Measurements from ENCODE around the gene APOL2.
"Not testable (repeated sequence)": the region's sequence is repeated elsewhere in the genome, so short reads cannot be mapped to it uniquely, and the experiment has no call there.

The APOL2 gene

GRCh38 chr22:36238373-36239149 is 766 bp downstream of the APOL2 start:
- DNase-seq: peak; percentile 65

- peak; percentile 73 for DNase-seq
These were observed 1.6 kb downstream of the APOL2 start for GRCh38 chr22:36237462-36238372.

- DNase-seq: peak; percentile 56
These were observed 2.7 kb downstream of the APOL2 start for GRCh38 chr22:36236388-36237319.

GRCh38 chr22:36235585-36235984 is 3.7 kb downstream of the APOL2 start:
- DNase-seq: no peak

GRCh38 chr22:36234919-36235318 is 4.4 kb downstream of the APOL2 start:
- no peak for DNase-seq

GRCh38 chr22:36234213-36234612 is 5.1 kb downstream of the APOL2 start:
- no peak for DNase-seq

GRCh38 chr22:36233796-36234195 is 5.5 kb downstream of the APOL2 start:
- DNase-seq: no peak

- DNase-seq: no peak
These were observed 6.5 kb downstream of the APOL2 start for GRCh38 chr22:36232715-36233401.

GRCh38 chr22:36231051-36231450 is 8.3 kb downstream of the APOL2 start:
- DNase-seq: peak; percentile 49

- DNase-seq: not testable (repeated sequence)
These were observed 9.7 kb downstream of the APOL2 start for GRCh38 chr22:36229649-36230048.

GRCh38 chr22:36228944-36229343 is 10.4 kb downstream of the APOL2 start:
- DNase-seq: no peak

- DNase-seq: not testable (repeated sequence)
These were observed 11.0 kb downstream of the APOL2 start for GRCh38 chr22:36228369-36228768.

- no peak for DNase-seq
These were observed 11.5 kb downstream of the APOL2 start for GRCh38 chr22:36227806-36228205.

- no peak for DNase-seq
These were observed 11.9 kb downstream of the APOL2 start for GRCh38 chr22:36227396-36227795.

- DNase-seq: no peak
These were observed 13.1 kb downstream of the APOL2 start for GRCh38 chr22:36226189-36226588.

- no peak for DNase-seq
These were observed 13.9 kb downstream of the APOL2 start for GRCh38 chr22:36225333-36225922.

GRCh38 chr22:36224245-36224644 is 15.1 kb downstream of the APOL2 start:
- no peak for DNase-seq

- peak; percentile 49 for DNase-seq
These were observed 15.8 kb downstream of the APOL2 start for GRCh38 chr22:36223504-36223903.

- DNase-seq: no peak
These were observed 16.4 kb downstream of the APOL2 start for GRCh38 chr22:36222887-36223450.

- peak; percentile 79 for DNase-seq
These were observed 17.3 kb downstream of the APOL2 start for GRCh38 chr22:36221799-36222751.
